ENCODE data around the gene ALDH1A3.

ALDH1A3 gene

GRCh38 chr15:100926971-100927756 is 47.5 kb downstream of the ALDH1A3 start:
- peaks cover 0 to 21% (median 12%) of the 10 kb centered on the region in 11 experiments; a peak in 13 of 22 replicates for H3K27me3 ChIP-seq
- no peak overlapping the region for H3K9ac ChIP-seq
- H3K27ac ChIP-seq: no peak overlapping the region
- peak overlapping the region in 8 of 11 experiments; percentile 12 to 59 (median 25); a peak in 11 of 22 replicates for H3K4me2 ChIP-seq
- H3K4me1 ChIP-seq: peaks cover 26 to 76% (median 66%) of the 10 kb centered on the region in 10 experiments
- 0 out of 22 replicates have a peak, but pooled peaks cover 0 to 6% (median 0%) of the 10 kb centered on the region in 11 experiments for H4K20me1 ChIP-seq
- peaks cover 0 to 5% (median 0%) of the 10 kb centered on the region in 11 experiments; a peak in 1 of 22 replicates for H3K36me3 ChIP-seq
- no peak overlapping the region for H3K4me3 ChIP-seq
- H3K9me3 ChIP-seq (replicated peaks in 1 of 11): no peaks in the 10 kb centered on the region
- no peak for TF ChIP-seq Cebpa-rat (IDR thresholded peaks at IDR 0.05)

- TF ChIP-seq Cebpa-rat (IDR thresholded peaks at IDR 0.05): no peak
- Histone ChIP-seq H3K27me3 (peaks cover 0 to 9% (median 0%) of the 10 kb centered on the region in 11 experiments; a peak in 4 of 22 replicates), H3K9me3 (replicated peaks in 1 of 11) (no peaks in the 10 kb centered on the region), H3K27ac (peak overlapping the region in 1 of 11 experiments; percentile 46; a peak in 2 of 22 replicates), H3K4me2 (peak overlapping the region in 9 of 11 experiments; percentile 76 to 95 (median 87); a peak in 19 of 22 replicates), H3K4me3 (no peak overlapping the region), H3K36me3 (peaks cover 0 to 5% (median 0%) of the 10 kb centered on the region in 11 experiments; a peak in 1 of 22 replicates), H3K9ac (no peak overlapping the region), H4K20me1 (no peaks in the 10 kb centered on the region), H3K4me1 (peaks cover 25 to 75% (median 63%) of the 10 kb centered on the region in 10 experiments)
These were observed 49.1 kb downstream of the ALDH1A3 start for GRCh38 chr15:100928632-100929280.

GRCh38 chr15:100929641-100930042 is 50.0 kb downstream of the ALDH1A3 start:
- H4K20me1 ChIP-seq: no peaks in the 10 kb centered on the region; a peak in 1 of 22 replicates
- peak overlapping the region in 5 of 11 experiments; percentile 9 to 48 (median 35); a peak in 7 of 22 replicates for H3K9ac ChIP-seq
- H3K9me3 ChIP-seq (replicated peaks in 1 of 11): no peaks in the 10 kb centered on the region
- peak overlapping the region; percentile 36 to 95 (median 87) for H3K4me2 ChIP-seq
- H3K4me3 ChIP-seq: 0 out of 20 replicates have a peak overlapping the region, but pooled peaks of 1 of the 10 experiments have one; percentile 7
- peaks cover 0 to under 1% (median 0%) of the 10 kb centered on the region in 11 experiments; a peak in 1 of 22 replicates for H3K27me3 ChIP-seq
- TF ChIP-seq Cebpa-rat (IDR thresholded peaks at IDR 0.05): no peak
- H3K36me3 ChIP-seq: peaks cover 0 to 5% (median 0%) of the 10 kb centered on the region in 11 experiments; a peak in 1 of 22 replicates
- peak overlapping the region in 4 of 11 experiments; percentile 16 to 46 (median 43); a peak in 7 of 22 replicates for H3K27ac ChIP-seq
- H3K4me1 ChIP-seq: peaks cover 30 to 77% (median 67%) of the 10 kb centered on the region in 10 experiments

- Histone ChIP-seq H3K4me1 (peaks cover 36 to 85% (median 75%) of the 10 kb centered on the region in 10 experiments), H3K36me3 (peaks cover 0 to 5% (median 0%) of the 10 kb centered on the region in 11 experiments; a peak in 1 of 22 replicates), H3K4me3 (no peak overlapping the region), H3K4me2 (peak overlapping the region; percentile 36 to 95 (median 87); a peak in 20 of 22 replicates), H3K9ac (peak overlapping the region in 4 of 11 experiments; percentile 9 to 48 (median 40); a peak in 6 of 22 replicates), H3K27ac (peak overlapping the region in 4 of 11 experiments; percentile 16 to 46 (median 43); a peak in 6 of 22 replicates), H3K9me3 (replicated peaks in 1 of 11) (no peaks in the 10 kb centered on the region), H4K20me1 (no peaks in the 10 kb centered on the region; a peak in 1 of 22 replicates), H3K27me3 (no peaks in the 10 kb centered on the region)
- no peak for TF ChIP-seq Cebpa-rat (IDR thresholded peaks at IDR 0.05)
These were observed 50.7 kb downstream of the ALDH1A3 start for GRCh38 chr15:100930306-100930848.

- Histone ChIP-seq H3K4me3 (no peak overlapping the region), H4K20me1 (no peaks in the 10 kb centered on the region; a peak in 1 of 22 replicates), H3K27me3 (no peaks in the 10 kb centered on the region), H3K27ac (no peak overlapping the region), H3K4me1 (peaks cover 36 to 86% (median 76%) of the 10 kb centered on the region in 10 experiments), H3K9ac (no peak overlapping the region), H3K9me3 (replicated peaks in 1 of 11) (peaks cover 0 to 4% (median 0%) of the 10 kb centered on the region in 11 experiments; a peak in 1 of 22 replicates), H3K36me3 (no peaks in the 10 kb centered on the region), H3K4me2 (peak overlapping the region in 9 of 11 experiments; percentile 49 to 95 (median 87); a peak in 14 of 22 replicates)
- no peak for TF ChIP-seq Cebpa-rat (IDR thresholded peaks at IDR 0.05)
These were observed 51.7 kb downstream of the ALDH1A3 start for GRCh38 chr15:100931143-100931890.

GRCh38 chr15:100932676-100933348 is 53.2 kb downstream of the ALDH1A3 start:
- Histone ChIP-seq H3K36me3 (no peaks in the 10 kb centered on the region), H3K4me2 (peak overlapping the region; percentile 41 to 95 (median 58)), H3K27ac (peak overlapping the region in 1 of 11 experiments; percentile 19; a peak in 1 of 22 replicates), H3K27me3 (no peaks in the 10 kb centered on the region), H3K4me1 (peaks cover 36 to 77% (median 66%) of the 10 kb centered on the region in 10 experiments), H3K9me3 (replicated peaks in 1 of 11) (peaks cover 0 to 4% (median 0%) of the 10 kb centered on the region in 11 experiments; a peak in 1 of 22 replicates), H3K4me3 (no peak overlapping the region), H3K9ac (no peak overlapping the region), H4K20me1 (no peaks in the 10 kb centered on the region; a peak in 1 of 22 replicates)
- no peak for TF ChIP-seq Cebpa-rat (IDR thresholded peaks at IDR 0.05)

- no peaks in the 10 kb centered on the region; a peak in 1 of 22 replicates for H4K20me1 ChIP-seq
- no peak overlapping the region for H3K4me3 ChIP-seq
- H3K36me3 ChIP-seq: no peaks in the 10 kb centered on the region
- peak overlapping the region in 9 of 11 experiments; percentile 33 to 76 (median 56); a peak in 17 of 22 replicates for H3K27ac ChIP-seq
- H3K4me1 ChIP-seq: peaks cover 36 to 68% (median 58%) of the 10 kb centered on the region in 10 experiments
- H3K4me2 ChIP-seq: peak overlapping the region; percentile 29 to 84 (median 57); a peak in 21 of 22 replicates
- H3K9ac ChIP-seq: peak overlapping the region in 3 of 11 experiments; percentile 16 to 51 (median 23); a peak in 2 of 22 replicates
- H3K27me3 ChIP-seq: no peaks in the 10 kb centered on the region
- TF ChIP-seq Cebpa-rat (IDR thresholded peaks at IDR 0.05): no peak
- peaks cover 0 to 4% (median 0%) of the 10 kb centered on the region in 11 experiments; a peak in 1 of 22 replicates for H3K9me3 ChIP-seq (replicated peaks in 1 of 11)
These were observed 54.5 kb downstream of the ALDH1A3 start for GRCh38 chr15:100934166-100934565.

Data from BLaER1 treated with 17β-estradiol and CSF1 and Interleukin-3, amounts not matched to agents 10 nM and 100 nM (cell line).